IMR-90 (cell line): ENCODE data around the gene PKD1. TPM values are rescaled to one million over a fixed set of nuclear protein-coding genes. Genes with fewer than 3 reads are reported as not detected.

Experiments
- ATAC-seq: fragments of 200-7000 bp; cut with Tn5 transposase; 2 replicates; pipeline ENCODE4 v1.9.1; 2020; ENCODE audit warnings: low read depth, mild to moderate bottlenecking, moderate library complexity
- BruUV-seq: library from RNA; stranded (reverse); fragments of 400-500 nt; replicated peaks from 2 replicates; lab custom pipeline; 2021; lab: Mats Ljungman, UMichigan
- CTCF ChIA-PET: fragments of 300-600 bp; formaldehyde crosslinking; extraction: SDS; loops from one replicate; lab custom pipeline; 2021; ENCODE audit warnings: antibody characterized with exemption; lab: Yijun Ruan, JAX
- POLR2A ChIA-PET: fragments of 300-600 bp; sonication (Branson Sonifier 250); formaldehyde crosslinking; loops from one replicate; lab custom pipeline; 2022; ENCODE audit warnings: antibody characterized with exemption; ENCODE audit not compliant: unreplicated experiment; lab: Charles Lee
- DNase-seq: peaks from one replicate; pipeline ENCODE4 v3.0.0; 2013
- H2AFZ ChIP-seq: replicated peaks from 2 replicates; pipeline ENCODE3; 2013; ENCODE audit warnings: low read length, mild to moderate bottlenecking; ENCODE audit not compliant: poor library complexity
- H2AK5ac ChIP-seq: 2 replicates; pipeline ENCODE4 v1.6.1; 2013; ENCODE audit warnings: low read depth, low read length, inconsistent platforms
- H2AK9ac ChIP-seq: replicated peaks from 2 replicates; pipeline ENCODE3; 2013; ENCODE audit warnings: mild to moderate bottlenecking, low read depth, low read length, moderate library complexity; ENCODE audit not compliant: poor library complexity
- H2BK120ac ChIP-seq: 2 replicates; pipeline ENCODE4 v1.6.1; 2013; ENCODE audit warnings: low read depth, low read length, inconsistent platforms
- H2BK15ac ChIP-seq: 3 replicates; pipeline ENCODE4 v1.6.1; 2013; ENCODE audit warnings: low read depth, low read length, inconsistent platforms
- H2BK20ac ChIP-seq: 2 replicates; pipeline ENCODE4 v1.6.1; 2013; ENCODE audit warnings: low read depth, mild to moderate bottlenecking, inconsistent platforms, low read length, moderate library complexity
- H2BK5ac ChIP-seq: 2 replicates; pipeline ENCODE4 v1.6.1; 2013; ENCODE audit warnings: mild to moderate bottlenecking, low read depth, low read length, inconsistent platforms; ENCODE audit not compliant: poor library complexity, severe bottlenecking
- H3K14ac ChIP-seq: replicated peaks from 2 replicates; pipeline ENCODE4 v1.6.1; 2013; ENCODE audit warnings: low read depth, low read length, inconsistent platforms
- H3K18ac ChIP-seq: 2 replicates; pipeline ENCODE4 v1.6.1; 2013; ENCODE audit warnings: low read depth, low read length, control low read depth
- H3K23ac ChIP-seq: 2 replicates; pipeline ENCODE4 v1.6.1; 2013; ENCODE audit warnings: low read depth, low read length, inconsistent platforms
- H3K27ac ChIP-seq: 2 replicates; pipeline ENCODE4 v1.5.1; 2013; ENCODE audit warnings: mild to moderate bottlenecking, control low read depth, low read length; ENCODE audit not compliant: insufficient read depth
- H3K27me3 ChIP-seq: 2 replicates; pipeline ENCODE4 v1.6.1; 2013; ENCODE audit warnings: low read length; ENCODE audit not compliant: control insufficient read depth, insufficient read depth
- H3K36me3 ChIP-seq: 2 replicates; pipeline ENCODE4 v1.6.1; 2013; ENCODE audit warnings: low read length, mixed read lengths; ENCODE audit not compliant: control insufficient read depth, insufficient read depth
- H3K4ac ChIP-seq: 2 replicates; pipeline ENCODE4 v1.6.1; 2013; ENCODE audit warnings: low read depth, low read length, inconsistent platforms
- H3K4me1 ChIP-seq: 2 replicates; pipeline ENCODE4 v1.6.1; 2013; ENCODE audit warnings: low read length, mixed read lengths; ENCODE audit not compliant: control insufficient read depth, insufficient read depth
- H3K4me2 ChIP-seq: 2 replicates; pipeline ENCODE4 v1.6.1; 2013; ENCODE audit warnings: low read depth, mild to moderate bottlenecking, control low read depth, low read length, moderate library complexity
- H3K4me3 ChIP-seq: 2 replicates; pipeline ENCODE4 v1.5.1; 2013; ENCODE audit warnings: low read depth, mild to moderate bottlenecking, control low read depth, low read length, moderate library complexity; ENCODE audit not compliant: insufficient read depth
- H3K56ac ChIP-seq: 2 replicates; pipeline ENCODE4 v1.6.1; 2013; ENCODE audit warnings: low read length, inconsistent platforms; ENCODE audit not compliant: insufficient read depth; ENCODE audit errors: extremely low read depth
- H3K79me1 ChIP-seq, 2 experiments: 2 replicates each; pipeline ENCODE4 v1.6.1; 2013; ENCODE audit warnings: low read length in 2 of 2, inconsistent platforms in 1 of 2, low read depth in 1 of 2
- H3K9ac ChIP-seq: 2 replicates; pipeline ENCODE4 v1.6.1; 2013; ENCODE audit warnings: low read depth, low read length, control low read depth
- H3K9me1 ChIP-seq: 2 replicates; pipeline ENCODE4 v1.6.1; 2013; ENCODE audit warnings: low read length, inconsistent platforms; ENCODE audit not compliant: insufficient read depth
- H3K9me3 ChIP-seq: 2 replicates; pipeline ENCODE4 v1.6.1; 2013; ENCODE audit warnings: low read length; ENCODE audit not compliant: control insufficient read depth, insufficient read depth
- H4K20me1 ChIP-seq: 2 replicates; pipeline ENCODE4 v1.6.1; 2013; ENCODE audit warnings: low read length, inconsistent platforms; ENCODE audit not compliant: insufficient read depth
- H4K5ac ChIP-seq: 2 replicates; pipeline ENCODE4 v1.6.1; 2013; ENCODE audit warnings: mild to moderate bottlenecking, low read depth, low read length, control low read depth
- H4K8ac ChIP-seq, 2 experiments: 2 replicates each; pipeline ENCODE4 v1.6.1; 2013; ENCODE audit warnings: low read depth in 2 of 2, low read length in 2 of 2, control low read depth in 1 of 2, inconsistent platforms in 1 of 2
- H4K91ac ChIP-seq: 2 replicates; pipeline ENCODE4 v1.6.1; 2013; ENCODE audit warnings: low read depth, low read length, inconsistent platforms; ENCODE audit not compliant: insufficient read depth
- CEBPB ChIP-seq: IDR thresholded peaks from 2 replicates; pipeline ENCODE4 v1.6.1; 2012; ENCODE audit warnings: low read depth, low read length, improper control_type of control experiment
- CHD1 ChIP-seq: IDR thresholded peaks from 2 replicates; pipeline ENCODE4 v1.6.1; 2012; ENCODE audit warnings: low read depth, low read length, improper control_type of control experiment
- FOS ChIP-seq: fragments of 150-350 bp; IDR thresholded peaks from 2 replicates; pipeline ENCODE4 v1.6.1; 2016; ENCODE audit warnings: low read depth, low read length
- MAZ ChIP-seq: IDR thresholded peaks from 2 replicates; pipeline ENCODE4 v1.6.1; 2012; ENCODE audit warnings: low read depth, mild to moderate bottlenecking, low read length, improper control_type of control experiment, moderate library complexity, borderline replicate concordance
- POLR2A ChIP-seq: IDR thresholded peaks from 2 replicates; pipeline ENCODE4 v1.6.1; 2012; ENCODE audit warnings: mild to moderate bottlenecking, low read depth, low read length
- RCOR1 ChIP-seq: IDR thresholded peaks from 2 replicates; pipeline ENCODE4 v1.6.1; 2012; ENCODE audit warnings: mild to moderate bottlenecking, low read length, improper control_type of control experiment; ENCODE audit not compliant: insufficient replicate concordance
- WGBS, 2 experiments: methylation state at CpG; one replicate each; pipeline versions ENCODE4 v1.1.5 to v1.1.7; 2013; ENCODE audit warnings: missing lambda C conversion rate in 2 of 2; ENCODE audit not compliant: insufficient read length in 1 of 2; ENCODE audit errors: extremely low coverage in 2 of 2; 5-methylcytosine and 5-hydroxymethylcytosine counted together
- dilution Hi-C: fragments of 300-500 bp; cut with HindIII; formaldehyde crosslinking; loops from one replicate; pipeline ENCODE4 v1.14.3; 2018; ENCODE audit warnings: low sequenced_read_pairs; ENCODE audit not compliant: unreplicated experiment
- in situ Hi-C: fragments of 300-500 bp; cut with MboI; formaldehyde crosslinking; loops from 3 replicates; pipeline ENCODE4 v1.14.3; 2019; ENCODE audit warnings: low sequenced_read_pairs, inconsistent platforms, mixed read lengths
- intact Hi-C: fragments of 100-400 bp; cut with micrococcal nuclease; formaldehyde crosslinking; loops from 2 replicates; pipeline ENCODE4 v1.10.0; 2022
- polyA plus RNA-seq, 3 experiments: library from polyadenylated mRNA; depleted of rRNA; stranded (reverse); fragments of >200 nt; gene quantifications; 2 replicates each; pipeline ENCODE4 v1.2.3, GENCODE V29; 2012; ENCODE audit warnings: low replicate concordance in 1 of 3
- total RNA-seq: library from RNA; depleted of rRNA; stranded (reverse); fragments of >200 nt; gene quantifications from 2 replicates; pipeline ENCODE4 v1.2.3, GENCODE V29; 2012
- TF ChIP-seq, protein P1 (sequence below): fragments of 150-350 bp; IDR thresholded peaks from 2 replicates; pipeline ENCODE4 v1.6.1; 2017; ENCODE audit warnings: mild to moderate bottlenecking, antibody characterized with exemption, low read length, low read depth

PKD1 gene
- total and polyA plus RNA-seq, 2 of the 4 experiments (the other 2 are of a cell fraction): 7.9 to 97.3 TPM

DNA sequence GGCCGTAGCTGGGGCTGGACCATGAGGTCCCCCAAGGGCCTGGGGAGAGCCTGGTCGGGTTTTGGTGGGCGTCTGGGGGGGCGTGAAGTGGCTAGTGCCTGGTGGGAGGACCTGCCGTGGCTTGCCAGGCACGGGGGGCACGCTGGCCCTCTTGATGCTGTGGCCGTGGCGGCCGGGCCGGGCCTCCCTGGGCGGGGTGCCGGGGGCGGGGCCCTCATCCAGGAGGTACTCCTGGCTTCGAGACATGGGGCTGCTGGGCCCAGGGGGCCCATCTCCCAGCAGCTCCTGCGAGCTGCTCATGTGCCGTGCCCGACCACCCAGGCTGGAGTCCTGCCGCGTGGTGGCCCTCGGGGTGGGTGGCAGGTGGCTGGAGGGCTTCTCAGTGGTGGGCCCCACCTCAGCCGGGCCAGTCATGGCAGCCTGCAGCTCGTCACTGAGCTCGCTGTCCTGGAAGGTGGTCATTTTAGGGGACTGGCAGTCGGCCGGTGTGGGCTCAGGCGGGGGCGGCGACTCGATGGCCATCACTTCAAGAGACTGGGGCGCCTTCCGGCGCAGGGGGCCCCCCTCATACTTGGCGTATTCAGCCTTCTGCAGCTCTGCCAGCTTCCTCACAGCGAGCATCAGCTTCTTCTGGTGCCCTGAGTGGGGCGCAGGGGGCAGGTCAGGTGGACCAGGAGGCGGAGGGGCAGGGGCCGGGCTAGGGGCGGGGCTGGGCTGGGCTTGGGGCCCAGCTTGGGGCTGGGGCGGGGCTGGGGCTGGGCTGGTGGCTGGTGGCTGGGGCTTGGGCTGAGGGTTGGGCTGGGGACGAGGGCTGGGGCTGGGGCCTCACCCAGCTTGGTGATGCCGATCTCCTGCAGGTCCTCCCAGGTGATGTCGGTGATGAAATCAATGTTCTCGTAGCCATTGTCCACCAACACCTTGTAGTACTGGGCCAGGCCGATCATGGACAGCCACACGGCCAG is 45.5 kb upstream of the PKD1 start:
- CTCF ChIA-PET: no interaction called here
- H3K4me3 ChIP-seq: no peak overlapping the region
- peaks cover 7% of the 10 kb centered on the region; the same call in 1 of the 2 replicates for H4K20me1 ChIP-seq
- no peak for DNase-seq
- ATAC-seq: no peak
- no peaks in the 10 kb centered on the region for H3K9me3 ChIP-seq
- H3K27me3 ChIP-seq: no peaks in the 10 kb centered on the region; the same call in 1 of the 2 replicates
- peaks cover 14% of the 10 kb centered on the region; the same call in 1 of the 2 replicates for H3K36me3 ChIP-seq
- H2BK5ac ChIP-seq: no peak overlapping the region
- H3K23ac ChIP-seq: no peak overlapping the region
- H3K4me2 ChIP-seq: no peak overlapping the region
- H3K9ac ChIP-seq: no peak overlapping the region
- no peak overlapping the region for H3K27ac ChIP-seq
- H2BK120ac ChIP-seq: no peak overlapping the region
- no peaks in the 10 kb centered on the region for H3K4me1 ChIP-seq
- no peaks in the 10 kb centered on the region for H3K79me1 ChIP-seq
- dilution Hi-C loops: no loop called here
- TF ChIP-seq, protein P1, sequence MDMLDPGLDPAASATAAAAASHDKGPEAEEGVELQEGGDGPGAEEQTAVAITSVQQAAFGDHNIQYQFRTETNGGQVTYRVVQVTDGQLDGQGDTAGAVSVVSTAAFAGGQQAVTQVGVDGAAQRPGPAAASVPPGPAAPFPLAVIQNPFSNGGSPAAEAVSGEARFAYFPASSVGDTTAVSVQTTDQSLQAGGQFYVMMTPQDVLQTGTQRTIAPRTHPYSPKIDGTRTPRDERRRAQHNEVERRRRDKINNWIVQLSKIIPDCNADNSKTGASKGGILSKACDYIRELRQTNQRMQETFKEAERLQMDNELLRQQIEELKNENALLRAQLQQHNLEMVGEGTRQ: no peak
- TF ChIP-seq FOS (no peak), RCOR1 (no peak), CEBPB (no peak), CHD1 (no peak), MAZ (no peak), POLR2A (no peak)
- no peak overlapping the region for H2AK9ac ChIP-seq
- H4K5ac ChIP-seq: no peak overlapping the region
- H3K18ac ChIP-seq: no peak overlapping the region
- no peak overlapping the region for H2BK20ac ChIP-seq
- no peak overlapping the region for H3K56ac ChIP-seq
- POLR2A ChIA-PET: interaction anchor here (0.6 kb wide), 1 partner anchor 33 kb away, joined by 3 read pairs; no protein-coding TSS in a partner anchor
- BruUV-seq: no TSS peak
- in situ Hi-C loops: no loop called here
- no peak overlapping the region for H3K4ac ChIP-seq
- no peak overlapping the region for H4K8ac ChIP-seq
- H3K9me1 ChIP-seq: peaks cover 3% of the 10 kb centered on the region; the same call in 1 of the 2 replicates
- H3K14ac ChIP-seq: no peak overlapping the region
- no peak overlapping the region for H2AK5ac ChIP-seq
- no peak overlapping the region for H2AFZ ChIP-seq
- no peak overlapping the region for H4K91ac ChIP-seq
- intact Hi-C loops: no loop called here
- H2BK15ac ChIP-seq: no peak overlapping the region
- 91% methylated on average over 21 of the region's 46 CpGs; no CpG with 5 or more reads in 1 of the 2 experiments for WGBS, 2 experiments
